Endothelial cell of umbilical vein (primary cell): Measurements from ENCODE around the gene RTP3. TPM values are rescaled to one million over a fixed set of nuclear protein-coding genes. Genes with fewer than 3 reads are reported as not detected.
"Not testable (repeated sequence)": the region's sequence is repeated elsewhere in the genome, so short reads cannot be mapped to it uniquely, and the experiment has no call there.

ENCODE experiments used
- BruUV-seq: library from RNA; stranded (reverse); fragments of 400-500 nt; replicated peaks from 2 replicates; lab custom pipeline; 2021; lab: Mats Ljungman, UMichigan
- CTCF ChIA-PET: fragments of 300-600, 350-600 bp; sonication (Branson Sonifier 250); formaldehyde crosslinking; loops from one replicate; lab custom pipeline; 2021; ENCODE audit warnings: antibody characterized with exemption, inconsistent platforms; lab: Charles Lee
- POLR2A ChIA-PET: fragments of 300-600, 350-600 bp; sonication (Branson Sonifier 250); formaldehyde crosslinking; loops from one replicate; lab custom pipeline; 2021; ENCODE audit warnings: antibody characterized with exemption, inconsistent platforms; lab: Charles Lee
- DNase-seq: peaks from one replicate; pipeline ENCODE4 v3.0.0-alpha.2; 2011; ENCODE audit warnings: low read depth, low spot score
- FAIRE-seq: peaks from 2 replicates; lab custom pipeline; 2011; peaks lifted over from hg19 to GRCh38; lab: Jason Lieb, UNC
- H2AFZ ChIP-seq: 2 replicates; pipeline ENCODE4 v1.6.0; 2012; ENCODE audit warnings: low read depth, low read length, control low read depth, inconsistent platforms
- H3K27ac ChIP-seq: 2 replicates; pipeline ENCODE4 v1.5.1; 2011; ENCODE audit warnings: low read depth, mild to moderate bottlenecking, control low read depth, low read length, moderate library complexity; ENCODE audit not compliant: insufficient read depth
- H3K27me3 ChIP-seq, 2 experiments: 2 replicates each; pipeline versions ENCODE4 v1.6.0 to v1.6.1; 2011; ENCODE audit warnings: low read length in 2 of 2, mixed read lengths in 1 of 2; ENCODE audit not compliant: control insufficient read depth in 2 of 2, insufficient read depth in 2 of 2
- H3K36me3 ChIP-seq, 2 experiments: 2 replicates in 1 of 2; 3 replicates in 1 of 2; pipeline ENCODE4 v1.5.1; 2011; ENCODE audit warnings: low read length in 2 of 2, mild to moderate bottlenecking in 1 of 2, moderate library complexity in 1 of 2; ENCODE audit not compliant: control insufficient read depth in 2 of 2, insufficient read depth in 2 of 2; ENCODE audit errors: extremely low read depth in 1 of 2
- H3K4me1 ChIP-seq: 3 replicates; pipeline ENCODE4 v1.5.1; 2011; ENCODE audit warnings: mild to moderate bottlenecking, low read length; ENCODE audit not compliant: control insufficient read depth, insufficient read depth; ENCODE audit errors: extremely low read depth
- H3K4me2 ChIP-seq: 2 replicates; pipeline ENCODE4 v1.6.1; 2011; ENCODE audit warnings: low read length, control low read depth, mixed read lengths; ENCODE audit not compliant: insufficient read depth
- H3K4me3 ChIP-seq, 3 experiments: fragments of 200-600 bp in 1 of 3; sonication (generic), shearing (Covaris generic) in 1 of 3; replicated peaks in 1 of 3; 2 replicates each; pipeline ENCODE4 v1.5.1; 2011 to 2016; ENCODE audit warnings: control low read depth in 3 of 3, low read length in 3 of 3, mild to moderate bottlenecking in 2 of 3, inconsistent platforms in 1 of 3, low read depth in 1 of 3, moderate library complexity in 1 of 3; ENCODE audit not compliant: insufficient read depth in 1 of 3
- H3K79me2 ChIP-seq: 2 replicates; pipeline ENCODE4 v1.6.0; 2012; ENCODE audit warnings: low read length, inconsistent platforms; ENCODE audit not compliant: control insufficient read depth, insufficient read depth
- H3K9ac ChIP-seq: replicated peaks from 2 replicates; pipeline ENCODE3; 2011; ENCODE audit warnings: low read length, control low read depth; ENCODE audit not compliant: insufficient read depth; ENCODE audit errors: extremely low read depth
- H3K9me1 ChIP-seq: replicated peaks from 3 replicates; pipeline ENCODE4 v1.6.0; 2011; ENCODE audit warnings: mild to moderate bottlenecking, low read length; ENCODE audit not compliant: control insufficient read depth, insufficient read depth; ENCODE audit errors: extremely low read depth
- H3K9me3 ChIP-seq: replicated peaks from 2 replicates; pipeline ENCODE4 v1.5.1; 2012; ENCODE audit warnings: low read length, inconsistent platforms; ENCODE audit not compliant: control insufficient read depth, insufficient read depth
- H4K20me1 ChIP-seq: replicated peaks from 2 replicates; pipeline ENCODE3; 2011; ENCODE audit warnings: mild to moderate bottlenecking, low read length; ENCODE audit not compliant: control insufficient read depth, insufficient read depth; ENCODE audit errors: extremely low read depth
- EZH2 ChIP-seq: IDR thresholded peaks from 2 replicates; pipeline ENCODE4 v1.6.1; 2012; ENCODE audit warnings: borderline replicate concordance, low read depth, mild to moderate bottlenecking, moderate library complexity, low read length, inconsistent platforms; ENCODE audit not compliant: severe bottlenecking
- FOS ChIP-seq: IDR thresholded peaks from 2 replicates; pipeline ENCODE4 v1.6.1; 2011; ENCODE audit warnings: mild to moderate bottlenecking, low read length, moderate library complexity, borderline replicate concordance; ENCODE audit not compliant: insufficient read depth
- GATA2 ChIP-seq: IDR thresholded peaks from 2 replicates; pipeline ENCODE4 v1.7.0; 2011; ENCODE audit warnings: low read depth, mild to moderate bottlenecking, moderate library complexity, mixed read lengths, low read length; ENCODE audit not compliant: insufficient read length, insufficient read depth
- JUN ChIP-seq: IDR thresholded peaks from 2 replicates; pipeline ENCODE4 v1.6.1; 2011; ENCODE audit warnings: borderline replicate concordance, low read depth; ENCODE audit not compliant: insufficient read length, insufficient read depth
- MYC ChIP-seq: IDR thresholded peaks from one replicate; pipeline ENCODE4 v1.6.1; 2011; ENCODE audit warnings: mild to moderate bottlenecking, low read depth, low read length
- POLR2A ChIP-seq: IDR thresholded peaks from 2 replicates; pipeline ENCODE4 v1.6.1; 2012; ENCODE audit warnings: low read depth, mild to moderate bottlenecking, control low read depth, low read length
- POLR2AphosphoS5 ChIP-seq: IDR thresholded peaks from 2 replicates; pipeline ENCODE4 v1.6.1; 2012; ENCODE audit warnings: low read depth, mild to moderate bottlenecking, control low read depth, low read length, moderate library complexity; ENCODE audit not compliant: insufficient read depth
- dilution Hi-C: fragments of 300-500 bp; cut with MboI; formaldehyde crosslinking; loops from one replicate; pipeline ENCODE4 v1.15.0; 2019; ENCODE audit warnings: low sequenced_read_pairs; ENCODE audit not compliant: extremely low pct_ligation_motif_present
- intact Hi-C: fragments of 100-400 bp; cut with micrococcal nuclease; formaldehyde crosslinking; loops from one replicate; pipeline ENCODE4 v1.10.0; 2022
- polyA plus RNA-seq, 4 experiments: library from polyadenylated mRNA; depleted of rRNA in 3 of 4; stranded (reverse) in 3 of 4; unstranded in 1 of 4; fragments of >200 nt; gene quantifications; 2 replicates each; pipeline versions ENCODE4 v1.2.1 to v1.2.3, GENCODE V29; 2011 to 2012; ENCODE audit warnings: missing spikeins in 1 of 4
- total RNA-seq: library from RNA; stranded (reverse); gene quantifications from 2 replicates; pipeline ENCODE4 v1.2.3, GENCODE V29; 2021
- TF ChIP-seq, protein P1 (sequence below): IDR thresholded peaks from 2 replicates; pipeline ENCODE4 v1.6.1; 2011; ENCODE audit not compliant: insufficient read depth, insufficient read length
- TF ChIP-seq, protein P2 (sequence below), 2 donors: IDR thresholded peaks; 1 replicate in 1 of 2; 2 replicates in 1 of 2; pipeline ENCODE4 v1.5.1; 2011; ENCODE audit warnings: low read length in 2 of 2, mild to moderate bottlenecking in 2 of 2, moderate library complexity in 2 of 2, control low read depth in 1 of 2, inconsistent platforms in 1 of 2, low read depth in 1 of 2; ENCODE audit not compliant: insufficient read depth in 1 of 2; ENCODE audit errors: extremely low read depth in 1 of 2

The RTP3 gene
- total and polyA plus RNA-seq, 2 donors (not counting 3 experiments of a cell fraction or from before 2014, with no cell fraction given) = 0.06 TPM; not detected in 1

DNA sequence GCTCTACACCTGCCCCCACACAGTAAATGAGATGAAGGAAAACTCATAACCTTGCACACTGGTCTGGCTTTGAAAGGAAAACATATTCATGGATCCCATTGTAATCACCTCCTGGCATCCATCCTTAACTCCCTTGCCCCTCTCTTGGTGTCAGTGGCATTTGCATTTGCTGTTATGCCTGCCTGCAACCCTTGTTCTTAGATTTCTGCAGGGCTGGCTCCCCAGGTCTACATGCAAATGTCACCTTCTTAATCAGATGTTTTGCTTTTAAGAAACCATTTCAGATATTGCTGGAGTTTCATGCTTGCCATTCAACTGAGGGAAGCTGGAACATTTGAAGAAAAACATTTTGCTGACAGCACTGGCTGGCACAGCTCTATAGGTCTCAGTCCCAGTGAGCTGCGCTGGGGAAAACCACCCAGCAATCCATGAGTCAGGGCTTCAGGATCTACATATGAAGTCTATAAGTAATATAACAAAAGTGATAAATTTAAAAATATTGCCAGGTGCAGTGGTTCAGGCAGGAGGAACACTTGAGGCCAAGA lies 49.2 kb downstream of the RTP3 start:
- no peak for FAIRE-seq
- no peaks in the 10 kb centered on the region for H3K36me3 ChIP-seq
- no peak overlapping the region for H2AFZ ChIP-seq
- BruUV-seq = no TSS peak
- CTCF ChIA-PET = interaction anchor here (0.7 to 3.7 kb wide), 2 partner anchors 12 to 58 kb away, joined by 3 to 16 read pairs; no protein-coding TSS in a partner anchor
- no peaks in the 10 kb centered on the region for H4K20me1 ChIP-seq
- dilution Hi-C loops = no loop called here
- H3K4me3 ChIP-seq = no peak overlapping the region
- no peak overlapping the region for H3K27ac ChIP-seq
- peaks cover 0 to 6% of the 10 kb centered on the region in 2 experiments for H3K27me3 ChIP-seq
- no peaks in the 10 kb centered on the region for H3K9me1 ChIP-seq
- H3K9ac ChIP-seq = no peak overlapping the region
- DNase-seq = no peak
- no peaks in the 10 kb centered on the region for H3K79me2 ChIP-seq
- H3K4me2 ChIP-seq = no peak overlapping the region
- intact Hi-C loops = no loop called here
- H3K4me1 ChIP-seq = peaks cover 7% of the 10 kb centered on the region
- H3K9me3 ChIP-seq = no peaks in the 10 kb centered on the region
- POLR2A ChIA-PET = no interaction called here
- TF ChIP-seq POLR2A (no peak), POLR2AphosphoS5 (no peak), EZH2 (no peak), JUN (no peak), FOS (no peak), MYC (no peak), GATA2 (no peak)
- TF ChIP-seq, protein P1, sequence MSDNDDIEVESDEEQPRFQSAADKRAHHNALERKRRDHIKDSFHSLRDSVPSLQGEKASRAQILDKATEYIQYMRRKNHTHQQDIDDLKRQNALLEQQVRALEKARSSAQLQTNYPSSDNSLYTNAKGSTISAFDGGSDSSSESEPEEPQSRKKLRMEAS = no peak
- TF ChIP-seq, protein P2, sequence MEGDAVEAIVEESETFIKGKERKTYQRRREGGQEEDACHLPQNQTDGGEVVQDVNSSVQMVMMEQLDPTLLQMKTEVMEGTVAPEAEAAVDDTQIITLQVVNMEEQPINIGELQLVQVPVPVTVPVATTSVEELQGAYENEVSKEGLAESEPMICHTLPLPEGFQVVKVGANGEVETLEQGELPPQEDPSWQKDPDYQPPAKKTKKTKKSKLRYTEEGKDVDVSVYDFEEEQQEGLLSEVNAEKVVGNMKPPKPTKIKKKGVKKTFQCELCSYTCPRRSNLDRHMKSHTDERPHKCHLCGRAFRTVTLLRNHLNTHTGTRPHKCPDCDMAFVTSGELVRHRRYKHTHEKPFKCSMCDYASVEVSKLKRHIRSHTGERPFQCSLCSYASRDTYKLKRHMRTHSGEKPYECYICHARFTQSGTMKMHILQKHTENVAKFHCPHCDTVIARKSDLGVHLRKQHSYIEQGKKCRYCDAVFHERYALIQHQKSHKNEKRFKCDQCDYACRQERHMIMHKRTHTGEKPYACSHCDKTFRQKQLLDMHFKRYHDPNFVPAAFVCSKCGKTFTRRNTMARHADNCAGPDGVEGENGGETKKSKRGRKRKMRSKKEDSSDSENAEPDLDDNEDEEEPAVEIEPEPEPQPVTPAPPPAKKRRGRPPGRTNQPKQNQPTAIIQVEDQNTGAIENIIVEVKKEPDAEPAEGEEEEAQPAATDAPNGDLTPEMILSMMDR (IDR thresholded peaks at IDR 0.05; ENCODE audit: extremely low read depth in 1 of 2, insufficient read depth in 1 of 2, low read depth in 1 of 2, low read length in 2 of 2) = no peak

DNA sequence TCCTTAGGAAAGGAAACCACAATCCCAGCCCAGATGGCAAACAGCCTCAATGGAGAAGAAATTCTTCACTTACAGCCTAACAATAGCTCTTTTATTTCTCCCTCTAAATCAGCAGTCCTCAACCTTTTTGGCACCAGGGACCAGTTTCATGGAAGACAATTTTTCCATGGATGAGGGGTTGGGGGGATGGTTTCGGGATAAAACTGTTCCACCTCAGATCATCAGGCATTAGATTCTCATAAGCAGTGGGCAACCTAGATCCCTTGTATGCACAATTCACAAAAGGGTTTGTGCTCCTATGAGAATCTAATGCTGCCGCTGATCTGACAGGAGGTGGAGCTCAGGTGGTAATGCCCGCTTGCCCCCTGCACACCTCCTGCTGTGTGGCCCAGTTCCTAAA lies 50.8 kb downstream of the RTP3 start:
- H3K79me2 ChIP-seq, H3K4me3 ChIP-seq, H3K9me1 ChIP-seq, POLR2A ChIA-PET, dilution Hi-C loops, DNase-seq, intact Hi-C loops, H4K20me1 ChIP-seq, H3K4me1 ChIP-seq, H3K27ac ChIP-seq, H3K27me3 ChIP-seq, FAIRE-seq, H3K36me3 ChIP-seq, H2AFZ ChIP-seq, H3K4me2 ChIP-seq, BruUV-seq, H3K9ac ChIP-seq, H3K9me3 ChIP-seq: not testable (repeated sequence)
- CTCF ChIA-PET = interaction anchor here (0.8 to 3.7 kb wide), 5 partner anchors 10 to 99 kb away, joined by 3 to 16 read pairs (median 3); no protein-coding TSS in a partner anchor
